Measurements from ENCODE around the gene ANTXR1.
"Not testable (repeated sequence)": the region's sequence is repeated elsewhere in the genome, so short reads cannot be mapped to it uniquely, and the experiment has no call there.

Gene ANTXR1

GRCh38 chr2:69244882-69245281, 231.9 kb downstream of the ANTXR1 start:
- DNase-seq, result no peak

- no peak for DNase-seq
Observed at GRCh38 chr2:69247583-69247982, 234.6 kb downstream of the ANTXR1 start.

GRCh38 chr2:69248232-69248631, 235.3 kb downstream of the ANTXR1 start:
- no peak for DNase-seq

DNA sequence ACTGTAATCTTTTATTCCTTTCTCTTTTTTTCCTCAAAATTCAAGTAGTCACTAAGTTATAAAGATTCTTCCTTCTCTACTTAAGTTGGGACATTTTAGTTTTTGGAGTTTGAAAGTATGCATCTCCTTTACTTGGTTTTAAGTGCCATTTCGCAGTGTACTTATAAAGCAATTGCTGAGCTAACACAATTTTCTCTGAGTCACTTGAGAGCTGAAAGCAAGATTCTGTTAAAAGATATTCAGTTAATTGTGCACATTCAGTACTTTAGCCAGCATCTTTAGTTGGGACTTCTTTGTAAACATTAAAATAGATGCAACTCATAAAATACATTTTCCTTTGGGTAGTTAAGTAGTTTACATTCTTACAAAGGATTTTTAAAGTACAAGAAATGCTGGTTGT, 238.0 kb downstream of the ANTXR1 start:
- no peak for DNase-seq

- no peak for DNase-seq
Observed at GRCh38 chr2:69251943-69252342, 239.0 kb downstream of the ANTXR1 start.

GRCh38 chr2:69253112-69253511, 240.1 kb downstream of the ANTXR1 start:
- DNase-seq, result peak; percentile 34

- peak; percentile 98 for DNase-seq
Observed at GRCh38 chr2:69253611-69254301, 240.8 kb downstream of the ANTXR1 start.

- DNase-seq, result no peak
Observed at GRCh38 chr2:69255760-69256159, 242.8 kb downstream of the ANTXR1 start.

- not testable (repeated sequence) for DNase-seq
Observed at GRCh38 chr2:69259994-69260591, 247.1 kb downstream of the ANTXR1 start.

DNA sequence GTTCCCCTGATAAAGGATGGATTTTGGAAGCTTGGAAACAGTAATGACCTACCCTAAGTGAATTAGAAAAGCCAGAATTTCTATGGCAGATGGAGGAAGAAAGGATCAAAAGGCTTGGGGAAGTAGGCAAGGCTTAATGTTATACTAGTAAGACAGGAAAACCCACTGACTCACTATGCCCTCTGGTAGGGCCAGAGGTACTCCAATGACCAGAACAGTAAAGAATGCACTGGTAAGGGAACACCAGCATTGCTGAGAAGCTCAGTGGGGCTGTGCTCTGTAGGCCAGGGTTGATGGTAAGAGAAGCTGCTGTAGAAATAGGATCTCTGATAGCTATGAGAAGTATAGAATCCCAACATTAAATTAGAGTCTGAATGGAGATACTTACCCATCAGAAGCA, 247.7 kb downstream of the ANTXR1 start:
- peak; percentile 27 for DNase-seq

GRCh38 chr2:69269330-69269729, 256.4 kb downstream of the ANTXR1 start:
- DNase-seq, result no peak

DNA sequence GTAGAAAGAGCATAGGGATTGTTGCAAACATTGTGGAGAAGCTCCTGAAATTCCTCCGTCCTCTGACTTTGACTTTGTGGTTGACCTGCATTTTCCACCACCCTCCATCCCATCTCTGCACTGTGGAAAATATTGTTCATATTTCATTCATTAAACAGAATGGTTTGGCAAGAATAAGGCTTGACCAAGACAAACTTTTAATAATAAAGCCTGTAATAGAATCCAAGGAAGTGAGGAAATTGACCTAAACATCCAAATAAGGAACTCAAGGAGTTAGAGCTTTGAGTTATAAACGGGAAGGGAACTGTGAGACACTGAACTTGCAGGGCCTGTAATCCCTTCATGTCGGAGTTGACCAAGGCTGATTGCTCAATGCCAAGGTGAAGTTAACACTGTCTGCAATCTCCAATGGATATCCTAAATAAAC, 258.9 kb downstream of the ANTXR1 start:
- peak; percentile 93 for DNase-seq

- DNase-seq, result no peak
Observed at GRCh38 chr2:69272803-69273471, 260.0 kb downstream of the ANTXR1 start.

GRCh38 chr2:69275490-69275889, 262.5 kb downstream of the ANTXR1 start:
- DNase-seq, result no peak

- no peak for DNase-seq
Observed at GRCh38 chr2:69278366-69278765, 265.4 kb downstream of the ANTXR1 start.

DNA sequence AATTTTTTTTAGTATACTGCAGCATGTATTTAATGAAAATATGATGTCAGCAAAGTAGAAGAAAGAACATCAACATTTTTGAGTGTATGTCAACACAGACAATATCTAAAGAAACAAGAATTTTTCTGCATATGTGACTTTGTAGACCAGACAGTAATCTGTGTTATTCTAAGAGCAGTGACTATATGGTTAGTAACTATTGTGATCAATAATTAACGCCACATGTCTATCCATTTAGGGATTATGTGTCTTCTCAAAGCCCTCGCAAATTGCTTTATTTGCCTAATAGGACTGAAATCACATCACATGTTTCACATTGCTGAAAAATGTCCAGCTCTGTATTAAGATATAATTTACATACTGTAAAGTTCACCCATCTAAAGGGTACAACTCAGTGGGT, 266.2 kb downstream of the ANTXR1 start:
- DNase-seq, result no peak

- no peak for DNase-seq
Observed at GRCh38 chr2:69279931-69280681, 267.1 kb downstream of the ANTXR1 start.

DNA sequence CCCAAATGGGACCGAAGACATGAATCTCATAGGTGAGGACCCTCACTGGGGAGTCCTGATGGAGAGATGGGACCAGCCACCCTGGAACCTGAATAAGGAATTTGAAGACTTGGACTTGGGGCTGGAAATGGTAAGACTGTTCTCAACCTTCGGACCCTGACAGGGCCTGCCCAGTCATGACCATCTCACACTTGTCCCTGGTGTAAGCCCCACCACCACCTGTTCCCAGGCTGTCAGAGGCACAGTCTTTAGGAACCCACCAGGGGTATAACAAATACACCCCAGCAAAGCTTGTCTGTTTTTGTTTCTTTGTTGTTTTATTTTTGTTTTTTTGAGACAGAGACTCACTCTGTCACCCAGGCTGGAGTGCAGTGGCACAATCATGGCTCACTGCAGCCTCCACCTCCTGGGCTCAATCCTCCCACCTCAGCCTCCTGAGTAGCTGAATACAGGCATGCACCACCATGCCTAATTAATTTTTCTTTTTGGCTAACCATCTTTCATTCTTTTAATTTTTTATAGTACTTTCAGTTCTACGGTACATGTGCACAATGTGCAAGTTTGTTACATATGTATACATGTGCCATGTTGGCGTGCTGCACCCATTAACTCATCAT, 267.9 kb downstream of the ANTXR1 start:
- no peak for DNase-seq

DNA sequence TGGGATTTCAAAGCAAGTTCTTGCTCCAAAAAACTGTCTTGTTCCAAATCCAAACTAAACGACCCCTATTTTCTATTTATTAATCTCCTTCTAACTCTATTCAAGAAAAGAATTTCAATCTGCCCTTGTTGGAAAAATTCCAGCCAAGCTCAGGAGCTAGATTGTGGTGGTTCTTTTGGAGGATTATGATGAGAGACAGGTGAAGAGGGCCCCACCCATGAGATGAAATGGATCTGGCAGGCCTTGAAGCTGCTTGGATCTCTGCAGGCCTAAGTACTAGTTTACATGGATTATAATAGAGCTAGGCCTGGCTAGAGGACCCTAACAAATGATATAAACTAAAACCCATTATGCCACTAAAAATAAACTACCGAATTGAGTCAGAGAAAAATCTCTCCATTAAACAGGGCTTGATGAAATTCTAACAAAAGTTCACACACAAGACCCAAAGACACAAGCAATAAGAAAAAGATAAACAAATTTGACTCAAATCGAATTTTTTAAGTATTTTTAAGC, 272.5 kb downstream of the ANTXR1 start:
- no peak for DNase-seq

DNA sequence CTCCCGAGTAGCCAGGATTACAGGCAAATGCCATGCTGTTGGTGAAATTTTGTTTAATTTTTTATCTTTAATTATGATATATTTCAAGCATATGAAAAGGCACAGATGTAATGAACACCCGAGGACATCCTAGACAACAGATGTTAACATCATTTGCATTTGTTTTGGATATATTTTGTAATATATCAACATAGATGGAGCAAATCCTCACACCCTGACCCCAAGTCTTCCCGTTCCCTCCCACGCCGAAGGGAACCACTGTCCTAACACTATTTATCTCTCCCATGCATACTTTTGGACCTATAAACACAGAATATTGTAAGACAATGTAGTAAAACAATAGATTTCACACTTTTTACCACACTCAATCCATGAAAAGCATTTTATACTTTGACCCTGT, 274.6 kb downstream of the ANTXR1 start:
- DNase-seq, result no peak

DNA sequence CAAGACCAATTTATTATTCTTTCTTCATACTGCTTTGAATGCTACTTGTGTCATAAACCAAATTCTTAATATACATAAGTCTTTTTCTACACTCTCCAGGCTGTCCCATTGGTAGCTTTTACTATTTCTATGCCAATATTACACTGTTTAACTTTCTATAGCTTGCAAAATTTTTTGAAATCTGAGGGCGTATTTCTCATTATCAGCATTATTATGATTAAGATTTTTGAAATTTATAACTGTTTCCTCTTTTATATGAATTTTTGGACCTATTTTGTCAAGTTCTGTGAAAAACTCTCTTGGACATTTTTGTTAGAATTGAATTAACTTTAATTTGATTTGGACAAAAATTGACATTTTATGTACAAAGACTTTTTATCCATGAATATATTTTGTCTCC, 275.4 kb downstream of the ANTXR1 start:
- no peak for DNase-seq

GRCh38 chr2:69291004-69291650, 278.1 kb downstream of the ANTXR1 start:
- no peak for DNase-seq
